NCI-H446 treated with DMSO at 0.1 percent for 48 hours (cell line): ENCODE results near the gene CPNE6.

Experiments used
- DNase-seq: peaks from one replicate; lab custom pipeline; 2025; lab: John Stamatoyannopoulos, UW

CPNE6 gene

GRCh38 chr14:24069411-24069735 lies 2.0 kb upstream of the CPNE6 start:
- DNase-seq: no peak

DNA sequence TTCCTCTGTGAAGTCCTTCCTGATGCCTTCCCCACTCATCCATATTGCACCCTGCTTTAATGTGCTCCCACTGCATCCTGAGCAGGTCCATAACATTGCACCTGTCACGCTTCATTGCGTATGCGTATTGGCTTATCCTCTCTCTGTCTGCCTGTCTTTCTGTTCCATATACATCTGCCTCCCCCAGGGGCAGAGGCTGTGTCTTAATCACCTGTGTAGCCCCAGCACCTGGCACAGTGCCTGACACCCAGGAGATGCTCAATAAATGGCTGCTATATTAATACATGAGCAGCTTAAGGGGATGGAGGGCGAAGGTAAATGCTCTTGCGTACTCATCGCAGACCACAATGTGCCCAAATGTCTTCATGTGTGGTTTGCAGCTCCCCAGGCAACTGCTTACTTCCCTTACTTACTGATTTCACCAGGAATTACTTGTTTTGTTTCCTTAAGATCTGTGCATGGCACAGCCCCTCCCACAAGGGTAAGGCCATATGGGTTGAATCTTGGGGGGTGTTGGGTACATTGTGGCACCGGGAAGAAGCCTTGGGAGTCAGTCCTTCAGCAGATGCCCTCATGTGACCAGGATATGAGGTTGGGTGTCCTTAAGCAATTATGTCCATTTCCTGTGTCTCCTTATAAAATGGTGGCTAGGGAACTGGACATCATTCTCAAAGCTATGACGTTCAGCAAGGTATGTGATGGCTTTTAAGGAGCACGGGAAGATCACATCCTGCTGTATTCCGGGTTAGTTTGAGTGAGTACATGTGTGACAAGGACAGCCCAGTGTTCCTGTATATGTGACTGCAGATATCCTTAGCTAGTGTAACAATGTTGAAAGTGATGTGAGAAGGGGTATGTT lies 848 bp upstream of the CPNE6 start:
- no peak for DNase-seq

GRCh38 chr14:24071836-24072430 lies 571 bp downstream of the CPNE6 start:
- no peak for DNase-seq

DNA sequence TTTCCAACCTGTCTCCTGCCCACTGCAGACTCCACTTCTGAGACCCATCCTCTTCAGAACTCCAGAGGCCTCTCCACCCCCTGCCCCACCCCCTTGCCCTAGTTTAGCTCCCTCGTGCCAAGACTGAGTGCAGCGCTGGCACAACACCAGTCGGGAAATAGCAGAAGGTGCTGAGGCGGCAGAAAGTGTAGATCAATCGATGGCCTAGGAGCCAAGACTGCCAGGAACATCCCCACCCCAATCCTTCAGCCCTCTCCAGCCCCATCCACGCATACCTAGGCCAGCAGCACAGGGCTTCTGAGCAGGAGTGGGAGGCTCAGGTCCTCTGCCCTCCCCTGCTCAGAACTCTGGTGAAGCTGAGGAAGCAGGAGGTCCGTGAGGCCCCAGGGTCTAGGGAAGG lies 1.1 kb downstream of the CPNE6 start:
- DNase-seq: peak; percentile 54

- no peak for DNase-seq
These were observed 1.8 kb downstream of the CPNE6 start for GRCh38 chr14:24072881-24073877.

DNA sequence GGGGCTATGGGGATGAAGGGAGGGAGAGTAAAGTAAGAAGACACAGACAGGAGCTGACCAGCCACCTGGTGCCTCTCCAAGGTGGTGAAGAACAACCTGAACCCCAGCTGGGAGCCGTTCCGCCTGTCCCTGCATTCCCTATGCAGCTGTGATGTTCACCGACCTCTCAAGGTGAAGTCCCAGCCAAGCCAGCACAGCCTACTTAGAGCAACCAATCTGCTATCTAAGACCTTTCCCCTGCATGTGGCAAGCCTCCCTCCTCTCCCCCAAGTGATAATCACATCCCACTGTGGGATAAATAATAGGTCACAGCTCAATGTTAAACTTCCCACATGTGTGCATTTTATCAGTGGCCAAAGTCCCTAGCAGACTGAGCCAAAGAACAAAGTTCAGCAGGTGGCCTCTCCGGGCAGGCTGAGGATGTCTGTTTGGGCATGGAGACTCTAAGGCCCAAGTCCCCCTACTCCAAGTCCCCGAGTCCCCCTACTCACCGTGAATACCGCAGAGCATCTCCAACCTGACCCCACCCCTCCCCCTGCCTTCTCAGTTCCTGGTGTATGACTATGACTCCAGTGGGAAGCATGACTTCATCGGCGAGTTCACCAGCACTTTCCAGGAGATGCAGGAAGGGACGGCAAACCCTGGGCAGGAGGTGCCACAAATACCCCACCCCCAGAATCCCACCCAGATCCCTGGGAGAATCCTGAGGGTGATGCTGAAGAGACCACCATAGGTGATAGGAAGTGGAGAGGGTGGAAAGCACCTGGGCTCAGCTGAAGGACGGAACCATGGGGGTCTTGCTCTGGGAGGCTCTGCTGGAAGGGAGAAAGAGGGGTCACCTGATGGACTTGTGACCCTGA lies 3.5 kb downstream of the CPNE6 start:
- no peak for DNase-seq

- no peak for DNase-seq
These were observed 4.3 kb downstream of the CPNE6 start for GRCh38 chr14:24075485-24076301.

- no peak for DNase-seq
These were observed 4.9 kb downstream of the CPNE6 start for GRCh38 chr14:24076302-24076601.

GRCh38 chr14:24077086-24077485 lies 5.7 kb downstream of the CPNE6 start:
- no peak for DNase-seq

- no peak for DNase-seq
These were observed 6.8 kb downstream of the CPNE6 start for GRCh38 chr14:24078146-24078545.

DNA sequence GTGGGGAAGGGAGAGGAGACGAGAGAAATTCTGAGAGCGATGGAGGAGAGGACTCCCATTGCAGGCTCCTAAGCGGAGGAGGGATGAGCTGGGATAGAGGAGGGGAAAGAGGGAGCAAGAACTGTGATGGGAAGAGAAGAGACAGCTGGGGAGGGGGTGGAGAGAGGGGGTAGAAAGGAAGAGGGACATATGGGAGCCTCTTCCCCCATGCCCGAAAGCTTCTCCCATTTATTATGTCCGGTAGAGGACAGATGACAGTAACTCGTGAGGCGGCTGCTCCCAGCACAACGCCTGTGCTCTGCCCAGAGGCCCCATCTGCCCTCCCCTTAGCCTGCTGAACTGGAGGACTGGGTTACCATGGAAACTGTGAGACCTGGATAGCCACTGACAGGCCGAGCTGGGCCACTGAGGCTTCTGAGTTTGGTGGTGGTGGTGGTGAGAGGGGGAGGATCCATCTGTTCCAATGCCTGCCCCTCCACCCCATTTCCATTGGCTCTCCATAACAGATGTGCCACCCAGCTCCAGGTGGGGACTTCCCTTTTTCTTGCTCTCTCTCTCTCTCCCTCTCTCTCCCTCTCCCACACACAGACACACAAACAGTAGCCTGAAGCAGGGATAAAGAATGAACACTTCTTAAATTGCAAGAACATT lies 8.3 kb downstream of the CPNE6 start:
- DNase-seq: peak; percentile 96

DNA sequence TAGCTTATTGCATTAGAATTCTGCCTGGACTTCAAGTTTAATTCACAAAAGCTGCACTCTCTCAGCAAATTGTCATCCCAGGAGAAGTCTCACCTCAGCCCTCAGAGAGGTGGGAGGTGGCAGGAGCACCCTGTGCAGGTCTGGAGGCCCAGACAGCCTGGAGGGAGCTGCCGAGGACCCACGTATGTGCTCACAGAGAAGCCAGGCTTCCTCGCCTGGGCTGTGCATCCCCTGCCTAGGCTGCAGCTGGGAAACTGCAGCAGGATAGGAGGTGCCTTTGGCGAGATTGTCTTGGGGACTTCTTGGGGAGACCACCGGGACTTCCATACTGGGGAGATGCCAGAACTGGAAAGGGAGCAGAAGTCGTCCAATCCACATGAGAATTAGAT lies 8.8 kb downstream of the CPNE6 start:
- no peak for DNase-seq

DNA sequence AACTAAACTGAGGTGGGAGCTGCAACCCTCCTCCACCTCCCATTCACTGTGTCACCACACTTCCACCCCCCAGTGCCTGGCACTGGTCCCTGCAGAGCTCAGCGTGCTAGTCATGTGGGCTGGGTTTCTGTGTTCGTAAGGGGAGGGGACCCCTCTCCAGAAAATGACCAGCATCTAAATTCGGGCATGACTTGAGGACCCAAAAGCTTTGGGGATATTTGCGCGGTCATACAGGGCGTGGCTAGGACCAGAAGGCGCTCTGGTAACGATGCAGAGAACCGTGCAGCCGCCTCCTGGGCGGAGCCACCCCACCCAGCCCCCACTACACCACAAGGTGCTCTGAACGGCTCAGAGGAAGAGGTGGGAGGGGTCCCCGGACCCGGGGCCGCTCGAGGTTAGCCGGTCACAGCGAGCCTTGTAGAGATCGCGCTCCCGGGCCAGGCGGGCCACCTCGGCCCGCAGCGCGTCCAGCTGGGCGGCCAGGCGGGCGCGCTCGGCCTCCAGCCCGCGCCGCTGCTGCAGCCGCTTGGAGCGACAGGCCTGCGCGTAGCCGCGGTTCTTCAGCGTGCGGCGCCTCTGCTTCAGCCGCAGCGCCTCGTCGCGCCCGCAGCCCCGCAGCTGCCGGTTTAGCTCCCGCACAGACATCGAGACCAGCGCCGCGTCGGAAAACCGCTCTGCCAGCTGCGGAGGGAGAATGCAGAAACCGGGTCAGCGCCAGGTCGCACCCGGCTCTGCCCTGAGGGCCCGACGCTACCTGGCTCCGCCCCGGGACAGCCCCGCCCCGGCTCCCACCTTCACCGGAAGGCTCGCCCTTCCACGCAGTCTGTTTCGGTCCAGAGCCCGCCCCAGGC lies 9.8 kb downstream of the CPNE6 start:
- DNase-seq: no peak

GRCh38 chr14:24081739-24082211 lies 10.4 kb downstream of the CPNE6 start:
- no peak for DNase-seq

GRCh38 chr14:24082411-24083080 lies 11.2 kb downstream of the CPNE6 start:
- DNase-seq: no peak

GRCh38 chr14:24083462-24083861 lies 12.1 kb downstream of the CPNE6 start:
- no peak for DNase-seq

DNA sequence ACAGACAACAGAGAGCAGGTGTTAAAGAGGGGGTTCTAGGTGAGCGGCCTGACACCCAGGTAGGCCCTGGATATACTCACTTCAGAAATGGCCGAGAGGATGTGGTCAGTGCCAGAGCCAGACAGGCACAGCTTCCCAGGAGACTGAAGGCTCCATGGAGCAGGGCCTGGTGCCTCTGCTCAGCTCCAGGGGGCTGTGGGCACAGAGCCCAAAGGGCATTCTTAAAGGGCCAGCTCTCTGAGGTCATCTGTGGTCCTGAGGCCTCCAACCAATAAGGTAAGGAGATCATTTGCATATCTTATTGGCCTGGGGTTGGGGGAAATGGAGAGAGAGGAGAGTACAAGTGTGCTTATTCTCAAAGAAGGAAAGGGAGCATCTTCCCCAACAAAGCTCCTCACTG lies 13.1 kb downstream of the CPNE6 start:
- no peak for DNase-seq

DNA sequence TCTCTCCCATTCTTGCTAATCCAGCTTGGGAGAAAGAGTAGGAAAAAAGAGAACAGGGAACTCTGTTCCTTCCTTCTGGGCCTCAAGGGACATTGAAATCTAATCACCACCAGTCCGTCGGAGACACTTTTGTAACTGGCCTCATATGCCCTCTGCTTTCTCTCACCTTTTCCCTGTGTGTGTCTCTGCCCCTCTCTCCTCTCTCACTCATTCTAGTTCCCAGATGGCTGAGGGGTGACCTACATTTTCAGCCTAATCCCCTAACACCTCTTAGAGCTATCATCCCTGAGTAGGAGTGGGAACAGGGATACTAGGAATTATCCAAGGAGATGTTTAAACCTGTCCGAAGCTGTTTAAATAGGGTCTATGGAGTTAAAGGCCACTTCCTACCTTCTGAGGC lies 13.9 kb downstream of the CPNE6 start:
- no peak for DNase-seq
